Naive thymus-derived CD4-positive, alpha-beta T cell (primary cell): ENCODE data around the gene CTRL. TPM values are rescaled to one million over a fixed set of nuclear protein-coding genes. Genes with fewer than 3 reads are reported as not detected.

ENCODE experiments used
- ATAC-seq: fragments of 150-1000 bp; cut with Tn5 transposase; 2 replicates; pipeline ENCODE4 v1.10.0; 2021; ENCODE audit warnings: mild to moderate bottlenecking, moderate library complexity
- CTCF ChIA-PET: fragments of 350-600 bp; sonication (Branson Sonifier 250); formaldehyde crosslinking; loops from one replicate; lab custom pipeline; 2021; ENCODE audit warnings: antibody characterized with exemption; lab: Charles Lee
- POLR2A ChIA-PET: fragments of 350-600 bp; sonication (Branson Sonifier 250); formaldehyde crosslinking; loops from one replicate; lab custom pipeline; 2021; ENCODE audit warnings: antibody characterized with exemption, inconsistent platforms; lab: Charles Lee
- DNase-seq, 9 donors: peaks; one replicate each; pipeline versions ENCODE4 v3.0.0 to v3.0.0-alpha.2; 2020 to 2022; ENCODE audit warnings: mixed read lengths in 1 of 9
- H3K27ac ChIP-seq: one replicate; pipeline ENCODE4 v1.7.0; 2013; ENCODE audit warnings: mild to moderate bottlenecking, low read depth, low read length, moderate library complexity
- H3K27me3 ChIP-seq, 2 donors: one replicate each; pipeline ENCODE4 v1.7.0; 2013; ENCODE audit warnings: low read length in 2 of 2, mild to moderate bottlenecking in 2 of 2, moderate library complexity in 2 of 2; ENCODE audit not compliant: control insufficient read depth in 2 of 2, insufficient read depth in 2 of 2
- H3K36me3 ChIP-seq, 3 experiments: 1 replicate in 2 of 3; 2 replicates in 1 of 3; pipeline ENCODE4 v1.7.0; 2013; ENCODE audit warnings: low read length in 3 of 3, mild to moderate bottlenecking in 3 of 3, moderate library complexity in 1 of 3; ENCODE audit not compliant: insufficient read depth in 3 of 3, control insufficient read depth in 2 of 3
- H3K4me1 ChIP-seq, 2 donors: one replicate each; pipeline ENCODE4 v1.7.0; 2013; ENCODE audit warnings: low read length in 2 of 2, mild to moderate bottlenecking in 2 of 2, moderate library complexity in 1 of 2; ENCODE audit not compliant: control insufficient read depth in 2 of 2, insufficient read depth in 2 of 2
- H3K4me3 ChIP-seq: 2 replicates; pipeline ENCODE4 v1.7.0; 2013; ENCODE audit warnings: mild to moderate bottlenecking, low read length
- H3K9me3 ChIP-seq, 3 experiments: 1 replicate in 2 of 3; 2 replicates in 1 of 3; pipeline ENCODE4 v1.7.0; 2013; ENCODE audit warnings: low read length in 3 of 3; ENCODE audit not compliant: control insufficient read depth in 2 of 3
- H3K27ac Mint-ChIP-seq, 9 donors: one replicate each; pipeline ENCODE4 v1.8.0; 2020 to 2022; ENCODE audit warnings: mixed read lengths in 9 of 9, mild to moderate bottlenecking in 8 of 9, moderate library complexity in 5 of 9, inconsistent platforms in 2 of 9
- H3K27me3 Mint-ChIP-seq, 5 donors: one replicate each; pipeline ENCODE4 v1.8.0; 2021 to 2022; ENCODE audit warnings: mixed read lengths in 5 of 5, mild to moderate bottlenecking in 1 of 5
- H3K36me3 Mint-ChIP-seq, 5 donors: one replicate each; pipeline ENCODE4 v1.8.0; 2020 to 2022; ENCODE audit warnings: mixed read lengths in 5 of 5, mild to moderate bottlenecking in 3 of 5, inconsistent platforms in 1 of 5
- H3K4me1 Mint-ChIP-seq, 7 donors: one replicate each; pipeline ENCODE4 v1.8.0; 2020 to 2022; ENCODE audit warnings: mixed read lengths in 7 of 7, mild to moderate bottlenecking in 3 of 7, inconsistent platforms in 1 of 7
- H3K4me3 Mint-ChIP-seq, 10 donors: one replicate each; pipeline ENCODE4 v1.8.0; 2020 to 2022; ENCODE audit warnings: mild to moderate bottlenecking in 10 of 10, mixed read lengths in 10 of 10, moderate library complexity in 6 of 10, inconsistent platforms in 2 of 10
- H3K9me3 Mint-ChIP-seq, 11 donors: one replicate each; pipeline ENCODE4 v1.8.0; 2020 to 2022; ENCODE audit warnings: mixed read lengths in 11 of 11, mild to moderate bottlenecking in 4 of 11, inconsistent platforms in 1 of 11, moderate library complexity in 1 of 11
- intact Hi-C, 2 donors: fragments of 100-400 bp; cut with micrococcal nuclease; formaldehyde crosslinking; loops; one replicate each; pipeline ENCODE4 v1.15.1; 2023
- polyA plus RNA-seq, 2 donors: library from polyadenylated mRNA; unstranded; fragments of 300-500 nt; fragmentation: Illumina TruSeq; gene quantifications; one replicate each; pipeline ENCODE4 v1.2.3, GENCODE V29; 2021
- total RNA-seq, 6 experiments: library from RNA in 5 of 6; stranded (reverse) in 5 of 6; gene quantifications; 1 replicate in 5 of 6; 2 replicates in 1 of 6; pipeline ENCODE4 v1.2.3 and lab custom pipeline; 2021 to 2026

The CTRL gene
- total and polyA plus RNA-seq, 7 experiments from 2014 or later: 1.3 to 15.1 (median 7.9) TPM

GRCh38 chr16:67885976-67886375, 45.7 kb downstream of the CTRL start:
- Histone ChIP-seq H3K4me1 (no peaks in the 10 kb centered on the region), H3K9me3 (no peaks in the 10 kb centered on the region), H3K27ac (no peak overlapping the region), H3K4me3 (no peak overlapping the region), H3K27me3 (no peaks in the 10 kb centered on the region), H3K36me3 (peaks cover 0 to 61% (median 23%) of the 10 kb centered on the region in 3 experiments)
- no peak for DNase-seq
- H3K27me3 Mint-ChIP-seq: no peaks in the 10 kb centered on the region
- H3K27ac Mint-ChIP-seq: peak overlapping the region in 2 of 9 donors; percentile 59 to 63
- CTCF ChIA-PET: interaction anchor here (0.6 to 1.2 kb wide), 3 partner anchors 16 to 184 kb away, joined by 3 to 6 read pairs (median 3); no protein-coding TSS in a partner anchor
- POLR2A ChIA-PET: interaction anchor here (1.0 to 1.3 kb wide), 2 partner anchors 12 to 155 kb away, joined by 3 to 6 read pairs; no protein-coding TSS in a partner anchor
- peaks cover 0 to 27% (median 8%) of the 10 kb centered on the region in 5 donors for H3K36me3 Mint-ChIP-seq
- H3K4me3 Mint-ChIP-seq: no peak overlapping the region
- intact Hi-C loops: no loop called here
- no peak for ATAC-seq
- H3K9me3 Mint-ChIP-seq: peaks cover 0 to 2% (median 0%) of the 10 kb centered on the region in 11 donors
- H3K4me1 Mint-ChIP-seq: peaks cover 0 to 6% (median 0%) of the 10 kb centered on the region in 7 donors

- H3K27ac Mint-ChIP-seq: peak overlapping the region in 1 of 9 donors; percentile 59
- peaks cover 0 to 28% (median 8%) of the 10 kb centered on the region in 5 donors for H3K36me3 Mint-ChIP-seq
- no peaks in the 10 kb centered on the region for H3K4me1 ChIP-seq
- CTCF ChIA-PET: interaction anchor here (0.6 to 3.6 kb wide), 6 partner anchors 16 to 184 kb away, joined by 3 to 14 read pairs (median 3); no protein-coding TSS in a partner anchor
- intact Hi-C loops: no loop called here
- H3K4me1 Mint-ChIP-seq: peaks cover 0 to 6% (median 0%) of the 10 kb centered on the region in 7 donors
- H3K27me3 ChIP-seq: no peaks in the 10 kb centered on the region
- H3K9me3 ChIP-seq: no peaks in the 10 kb centered on the region
- H3K4me3 ChIP-seq: no peak overlapping the region
- DNase-seq (no peak), ATAC-seq (no peak)
- H3K4me3 Mint-ChIP-seq: no peak overlapping the region
- H3K27me3 Mint-ChIP-seq: no peaks in the 10 kb centered on the region
- peaks cover 0 to 2% (median 0%) of the 10 kb centered on the region in 11 donors for H3K9me3 Mint-ChIP-seq
- peaks cover 0 to 65% (median 27%) of the 10 kb centered on the region in 3 experiments for H3K36me3 ChIP-seq
- no peak overlapping the region for H3K27ac ChIP-seq
- POLR2A ChIA-PET: interaction anchor here (0.5 to 1.3 kb wide), 3 partner anchors 11 to 155 kb away, joined by 3 to 6 read pairs (median 3); no protein-coding TSS in a partner anchor
Measured at GRCh38 chr16:67885545-67885944, 46.1 kb downstream of the CTRL start.

- Histone ChIP-seq H3K27ac (no peak within 1 kb of the TSS), H3K27me3 (no peaks in the 10 kb centered on the region), H3K4me3 (no peak within 1 kb of the TSS), H3K4me1 (no peaks in the 10 kb centered on the region), H3K9me3 (no peaks in the 10 kb centered on the region), H3K36me3 (peaks cover 0 to 74% (median 34%) of the 10 kb centered on the region in 3 experiments)
- ChIA-PET CTCF (interaction anchor here (0.7 to 3.6 kb wide), 20 partner anchors 12 to 364 kb away, joined by 3 to 19 read pairs (median 6); no protein-coding TSS in a partner anchor), POLR2A (interaction anchor here (0.5 to 1.8 kb wide), 4 partner anchors 51 to 163 kb away, joined by 3 to 5 read pairs (median 4); no protein-coding TSS in a partner anchor)
- intact Hi-C loops: no loop called here
- Mint-ChIP-seq H3K27me3 (no peaks in the 10 kb centered on the region), H3K36me3 (peaks cover 0 to 34% (median 8%) of the 10 kb centered on the region in 5 donors), H3K4me3 (no peak within 1 kb of the TSS), H3K9me3 (peaks cover 0 to 2% (median 0%) of the 10 kb centered on the region in 11 donors), H3K4me1 (peaks cover 0 to 6% (median 0%) of the 10 kb centered on the region in 7 donors), H3K27ac (peak within 1 kb of the TSS in 5 of 9 donors; percentile 32 to 57 (median 41))
- ATAC-seq (no peak), DNase-seq (no peak)
Measured at GRCh38 chr16:67884684-67885083, 47.0 kb downstream of the CTRL start, which contains the start of gene NRN1L. Gene NRN1L, plus strand, starts transcription at chr16:67884885. Its CDS starts 19 bp downstream, at chr16:67884904.

GRCh38 chr16:67883872-67884261, 47.8 kb downstream of the CTRL start:
- no peak overlapping the region for H3K4me3 Mint-ChIP-seq
- POLR2A ChIA-PET: interaction anchor here (0.6 to 1.8 kb wide), 5 partner anchors 14 to 323 kb away, joined by 3 to 5 read pairs (median 4); no protein-coding TSS in a partner anchor
- H3K27ac ChIP-seq: no peak overlapping the region

GRCh38 chr16:67883146-67883871, 48.4 kb downstream of the CTRL start:
- Mint-ChIP-seq H3K36me3 (peaks cover 0 to 47% (median 8%) of the 10 kb centered on the region in 5 donors), H3K27ac (peak overlapping the region in 5 of 9 donors; percentile 19 to 59 (median 42)), H3K4me1 (peaks cover 0 to 6% (median 0%) of the 10 kb centered on the region in 7 donors), H3K27me3 (no peaks in the 10 kb centered on the region), H3K9me3 (peaks cover 0 to 2% (median 0%) of the 10 kb centered on the region in 11 donors), H3K4me3 (no peak overlapping the region)
- Histone ChIP-seq H3K9me3 (no peaks in the 10 kb centered on the region), H3K27me3 (no peaks in the 10 kb centered on the region), H3K4me3 (no peak overlapping the region), H3K36me3 (peaks cover 8 to 88% (median 43%) of the 10 kb centered on the region in 3 experiments), H3K27ac (no peak overlapping the region), H3K4me1 (no peaks in the 10 kb centered on the region)
- no peak for DNase-seq
- peak; percentile 3 for ATAC-seq
- POLR2A ChIA-PET: interaction anchor here (0.6 to 1.8 kb wide), 7 partner anchors 9 to 322 kb away, joined by 3 to 7 read pairs (median 4); partner anchors contain the start of gene PSKH1
- intact Hi-C loops: loop anchor here (1.0 kb wide), 6 partner anchors 45 to 362 kb away; no protein-coding TSS in a partner anchor
- CTCF ChIA-PET: interaction anchor here (0.5 to 3.6 kb wide), 21 partner anchors 9 to 345 kb away, joined by 3 to 19 read pairs (median 6); partner anchors contain the start of gene PSKH1

More at GRCh38 chr16:67883872-67884261, 47.8 kb downstream of the CTRL start:
- Histone ChIP-seq H3K36me3 (peaks cover 3 to 82% (median 37%) of the 10 kb centered on the region in 3 experiments), H3K27me3 (no peaks in the 10 kb centered on the region), H3K9me3 (no peaks in the 10 kb centered on the region), H3K4me3 (no peak overlapping the region), H3K4me1 (no peaks in the 10 kb centered on the region)
- peaks cover 0 to 42% (median 8%) of the 10 kb centered on the region in 5 donors for H3K36me3 Mint-ChIP-seq
- DNase-seq (peak; percentile 62 to 83 (median 74)), ATAC-seq (peak; percentile 84)
- H3K4me1 Mint-ChIP-seq: peaks cover 0 to 6% (median 0%) of the 10 kb centered on the region in 7 donors
- H3K27me3 Mint-ChIP-seq: no peaks in the 10 kb centered on the region
- intact Hi-C loops: loop anchor here (1.0 kb wide), 6 partner anchors 44 to 363 kb away; no protein-coding TSS in a partner anchor
- H3K9me3 Mint-ChIP-seq: peaks cover 0 to 2% (median 0%) of the 10 kb centered on the region in 11 donors
- peak overlapping the region in 4 of 9 donors; percentile 19 to 42 (median 36) for H3K27ac Mint-ChIP-seq
- CTCF ChIA-PET: interaction anchor here (0.5 to 3.6 kb wide), 23 partner anchors 9 to 611 kb away, joined by 3 to 19 read pairs (median 5); partner anchors contain the start of gene PSKH1
